M059J (cell line): ENCODE measurements around the gene SMAD1. TPM values are rescaled to one million over a fixed set of nuclear protein-coding genes. Genes with fewer than 3 reads are reported as not detected.
"Not testable (repeated sequence)": the region's sequence is repeated elsewhere in the genome, so short reads cannot be mapped to it uniquely, and the experiment has no call there.

Experiments
- DNase-seq: peaks from one replicate; pipeline ENCODE4 v3.0.0-alpha.2; 2012; ENCODE audit warnings: low read depth
- total RNA-seq: library from RNA; depleted of rRNA; stranded (reverse); fragments of >200 nt; shearing (Covaris generic); gene quantifications from 2 replicates; pipeline ENCODE4 v1.2.3, GENCODE V29; 2014; rRNA removed

The SMAD1 gene
- total RNA-seq, 1 experiment from 2014 or later, result 10.9 TPM

DNA sequence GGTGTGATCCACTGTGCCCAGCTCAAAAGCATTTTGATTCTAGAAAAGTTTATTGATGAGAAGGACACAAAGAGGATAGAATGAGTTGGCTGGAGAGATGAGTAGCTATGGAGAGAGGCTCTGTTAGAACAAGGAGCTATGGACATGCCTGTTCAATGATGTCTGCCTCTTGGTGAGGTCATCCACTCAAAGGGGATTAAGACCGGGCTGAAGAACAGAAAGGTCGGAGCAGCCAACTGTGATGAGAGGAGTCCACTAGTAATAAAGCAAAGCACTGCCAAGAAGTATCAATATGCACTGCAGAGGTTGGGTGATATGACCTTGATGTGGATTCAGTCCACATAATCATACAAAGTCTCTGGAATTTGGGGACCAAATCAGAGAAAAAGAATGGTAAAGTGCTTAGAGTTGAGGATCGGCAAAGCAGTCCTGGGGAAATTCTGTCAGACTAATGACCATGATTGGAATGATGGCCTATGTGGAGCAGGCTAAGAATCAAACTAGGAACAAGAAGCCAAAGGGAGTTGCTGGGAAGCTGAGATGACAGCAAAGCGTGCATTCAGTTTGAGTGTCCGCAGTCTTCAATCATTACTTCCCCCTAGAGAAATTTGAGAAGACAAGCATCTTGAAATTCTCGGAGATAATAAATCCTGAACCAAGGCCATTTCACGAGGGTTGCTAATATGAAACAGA is 81.8 kb downstream of the SMAD1 start:
- DNase-seq, result no peak

DNA sequence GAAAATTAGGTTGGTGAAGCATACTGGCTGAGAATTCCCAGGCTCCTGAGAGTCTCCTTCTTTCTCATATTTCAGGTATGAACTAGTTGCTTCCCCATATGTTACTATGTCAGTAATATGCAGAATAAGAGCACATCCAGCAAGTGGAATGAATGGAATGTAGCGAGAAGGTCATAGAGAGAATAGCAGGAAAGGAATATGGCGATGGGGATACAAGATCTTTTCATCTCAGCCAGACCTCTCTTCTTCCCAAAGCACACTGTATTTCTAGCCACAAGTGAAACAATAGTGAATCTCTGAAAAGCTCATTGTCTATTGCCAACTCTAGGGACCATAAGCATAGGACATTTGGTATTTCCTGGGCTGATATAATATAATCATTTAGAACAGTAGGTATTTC is 82.9 kb downstream of the SMAD1 start:
- no peak for DNase-seq

DNA sequence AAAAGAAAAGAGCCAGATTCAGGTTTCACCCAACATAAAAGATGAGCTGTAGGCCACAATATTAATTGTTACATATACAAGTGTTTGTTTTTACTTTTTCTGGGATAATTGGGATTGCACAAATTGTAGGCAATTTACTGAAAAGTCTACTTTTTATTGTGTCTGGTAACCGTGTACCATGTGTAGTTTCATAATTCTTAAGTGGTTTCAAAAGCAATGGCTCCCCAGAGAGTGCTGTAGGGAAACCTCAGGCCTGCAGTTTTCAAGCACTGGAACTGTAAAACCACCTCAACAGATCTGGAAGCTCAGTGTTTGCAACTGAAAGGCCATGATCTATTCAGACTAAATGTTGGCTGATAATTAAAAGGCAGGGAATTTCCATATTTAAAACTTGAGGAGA is 83.7 kb downstream of the SMAD1 start:
- no peak for DNase-seq

DNA sequence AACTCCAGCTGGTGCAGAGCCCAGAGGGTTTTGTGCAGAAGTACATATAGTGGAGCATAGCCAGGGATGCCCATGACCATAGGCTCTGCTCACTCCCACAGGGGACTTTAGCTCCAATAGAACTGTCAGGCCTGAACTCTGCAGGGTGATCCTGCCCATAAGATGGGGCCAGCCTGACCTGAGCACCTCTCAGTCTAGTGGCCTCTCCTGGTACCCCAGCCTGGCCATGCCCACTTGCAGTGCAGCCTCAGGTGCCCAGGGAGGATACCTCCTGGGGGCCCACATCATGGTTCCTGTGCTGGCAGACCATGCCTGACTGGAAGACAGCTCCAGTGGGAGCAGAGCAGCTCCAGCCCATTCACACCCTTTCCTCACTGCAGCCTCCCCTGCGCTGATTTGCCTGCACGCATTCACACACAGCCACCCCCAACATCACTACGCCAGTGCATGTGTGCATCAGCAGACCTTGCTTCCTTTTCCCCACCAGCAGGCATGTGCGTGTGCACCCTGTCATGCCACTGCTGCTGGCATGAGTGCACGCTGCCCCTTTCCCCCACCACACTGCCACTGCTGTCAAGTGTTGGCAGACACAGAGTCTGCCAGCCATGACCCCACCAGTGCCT is 84.5 kb downstream of the SMAD1 start:
- DNase-seq, result no peak

DNA sequence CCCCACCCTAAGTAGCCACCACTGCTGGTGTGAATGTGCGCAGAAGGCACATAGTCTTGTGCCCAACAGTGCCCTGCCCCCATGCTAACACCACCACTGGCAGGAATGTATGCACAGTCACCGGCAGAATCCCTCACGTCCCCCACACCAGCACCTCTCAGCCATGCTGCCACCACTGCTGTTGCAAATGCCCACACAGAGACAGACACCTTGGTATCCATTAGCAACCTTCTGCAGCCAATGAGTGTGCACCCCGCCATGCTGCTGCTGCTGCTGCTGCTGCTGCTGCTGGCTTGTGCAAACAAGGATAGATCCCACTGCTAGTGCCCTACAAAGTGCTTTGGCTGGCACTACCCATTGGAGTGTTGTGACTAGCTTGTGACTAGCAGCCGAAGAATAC is 85.1 kb downstream of the SMAD1 start:
- no peak for DNase-seq

DNA sequence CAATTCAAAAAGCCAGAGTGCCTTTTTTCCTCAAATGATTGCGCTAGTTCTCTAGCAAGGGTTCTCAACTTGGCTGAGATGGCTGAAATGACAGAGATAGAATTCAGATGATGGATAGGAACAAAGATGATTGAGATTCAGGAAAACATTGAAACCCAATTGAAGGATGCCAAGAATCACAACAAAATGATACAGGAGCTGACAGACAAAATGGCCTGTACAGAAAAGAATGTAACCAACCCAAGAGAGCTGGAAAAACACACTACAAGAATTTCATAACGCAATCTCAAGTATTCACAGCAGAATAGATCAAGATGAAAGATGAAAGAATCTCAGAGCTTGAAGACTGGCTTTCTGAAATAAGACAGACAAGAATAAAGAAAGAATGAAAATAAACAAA is 85.9 kb downstream of the SMAD1 start:
- DNase-seq, result no peak

DNA sequence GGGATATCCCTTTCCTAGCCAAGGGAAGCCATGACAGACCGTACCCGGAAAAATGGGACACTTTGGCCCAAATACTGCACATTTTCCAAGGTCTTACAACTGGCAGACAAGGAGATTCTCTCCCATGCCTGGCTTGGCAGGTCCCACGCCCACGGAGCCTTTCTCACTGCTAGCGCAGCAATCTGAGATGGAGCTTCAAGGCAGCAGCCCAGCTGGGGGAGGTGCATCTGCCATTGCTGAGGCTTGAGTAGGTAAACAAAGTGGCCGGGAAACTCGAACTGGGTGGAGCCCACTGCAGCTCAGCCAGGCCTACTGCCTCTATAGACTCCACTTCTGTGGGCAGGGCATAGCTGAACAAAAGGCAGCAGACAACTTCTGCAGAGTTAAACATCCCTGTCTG is 92.9 kb downstream of the SMAD1 start:
- not testable (repeated sequence) for DNase-seq

DNA sequence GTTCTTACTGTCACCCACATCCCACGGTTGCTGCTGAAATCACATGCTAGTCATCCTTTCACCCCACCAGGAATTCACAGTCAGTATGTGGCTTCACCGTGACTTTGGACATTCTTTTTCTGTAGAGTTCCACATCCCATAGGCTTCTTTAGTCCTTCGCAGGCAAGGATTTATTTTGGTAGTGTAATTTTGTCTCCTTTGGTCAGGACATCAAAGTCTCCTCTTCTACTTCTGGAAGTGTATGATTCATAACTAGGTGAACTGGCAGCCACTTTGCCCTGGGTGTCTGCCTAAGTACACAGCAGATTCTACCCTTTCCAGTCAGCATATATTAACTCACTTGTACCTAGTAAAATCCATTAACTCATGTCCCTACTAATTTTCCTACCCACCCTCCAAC is 99.3 kb downstream of the SMAD1 start:
- no peak for DNase-seq

DNA sequence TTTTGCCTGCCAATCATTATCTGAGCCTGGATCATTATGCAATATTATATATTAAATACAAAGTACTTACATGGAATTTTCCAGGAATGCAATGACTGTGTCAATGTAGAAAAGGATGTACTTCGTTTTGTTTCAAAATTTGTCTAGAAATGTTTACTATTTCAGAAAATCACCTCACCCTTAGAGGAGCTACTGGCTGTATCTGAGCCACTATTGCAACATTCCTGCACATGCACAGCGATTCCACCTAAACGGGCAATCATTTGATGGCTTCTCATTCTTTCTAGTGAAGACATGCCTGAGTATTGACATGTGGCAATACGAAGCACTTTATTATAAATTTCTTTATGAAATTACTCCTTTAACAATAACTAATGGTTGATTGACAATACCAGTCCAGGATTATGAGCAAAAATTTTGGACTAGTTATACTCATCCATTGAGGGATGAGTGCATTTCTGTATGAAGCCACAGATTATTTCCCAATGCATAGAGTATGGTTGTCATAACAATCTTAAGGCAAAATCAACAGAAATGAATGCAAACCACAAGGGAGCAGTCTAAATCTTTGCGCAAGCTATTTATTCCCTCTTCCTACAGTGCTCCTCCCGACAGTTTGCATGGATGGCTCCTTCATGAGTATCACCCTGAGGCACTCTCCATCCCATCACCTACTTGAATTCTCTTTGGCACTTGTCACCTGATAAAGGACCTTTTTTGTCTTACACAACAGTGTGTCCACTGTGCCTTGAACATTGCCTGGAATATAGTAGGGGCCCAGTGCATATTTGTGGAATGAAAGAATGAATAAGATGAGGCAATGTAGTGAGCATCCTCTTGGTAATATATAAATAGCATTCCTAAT is 101.8 kb downstream of the SMAD1 start:
- no peak for DNase-seq

DNA sequence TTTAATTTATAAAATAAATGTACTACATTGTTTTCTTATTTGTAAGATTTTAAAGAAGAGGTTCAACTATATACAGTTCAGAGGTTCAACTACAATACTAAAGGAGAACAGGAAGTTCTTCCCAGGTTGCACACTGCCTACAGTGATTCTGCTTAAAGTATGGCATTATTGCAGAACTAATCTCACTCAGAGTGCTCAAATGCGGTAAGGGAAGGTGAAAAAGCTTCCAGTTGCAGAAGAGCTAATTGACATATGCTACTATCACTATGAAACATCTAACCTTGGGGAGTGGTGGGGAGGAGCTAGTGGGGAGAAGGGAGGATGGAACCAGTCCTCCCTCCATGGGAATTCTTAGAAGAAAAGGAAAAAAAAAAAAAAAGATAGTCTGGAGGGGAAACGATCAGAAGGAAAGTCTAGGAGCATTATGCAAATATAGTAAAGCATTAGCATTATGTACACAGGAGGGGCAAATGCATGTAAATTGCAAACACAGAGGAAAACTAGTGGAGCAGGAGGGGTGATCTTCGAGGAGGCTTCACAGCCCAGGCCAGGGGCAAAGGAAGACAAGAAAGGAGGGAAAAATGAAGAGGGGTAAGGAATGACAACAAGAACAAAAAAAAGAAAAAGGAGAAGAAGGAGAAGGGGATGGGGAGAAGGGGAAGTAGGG is 105.6 kb downstream of the SMAD1 start:
- DNase-seq, result no peak

DNA sequence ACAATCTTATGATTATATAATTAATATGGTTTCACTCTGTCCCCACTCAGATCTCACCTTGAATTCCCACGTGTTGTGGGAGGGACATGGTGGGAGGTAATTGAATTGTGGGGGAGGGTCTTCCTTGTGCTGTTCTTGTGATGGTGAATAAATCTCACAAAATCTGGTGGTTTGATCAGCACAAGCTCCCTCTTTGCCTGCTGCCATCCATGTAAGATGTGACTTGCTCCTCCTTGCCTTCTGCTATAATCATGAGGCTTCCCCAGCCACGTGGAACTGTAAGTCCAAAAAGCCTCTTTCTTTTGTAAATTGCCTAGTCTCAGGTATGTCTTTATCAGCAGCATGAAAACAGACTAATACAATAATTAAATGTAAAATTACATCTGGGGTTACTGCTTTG is 107.7 kb downstream of the SMAD1 start:
- not testable (repeated sequence) for DNase-seq

DNA sequence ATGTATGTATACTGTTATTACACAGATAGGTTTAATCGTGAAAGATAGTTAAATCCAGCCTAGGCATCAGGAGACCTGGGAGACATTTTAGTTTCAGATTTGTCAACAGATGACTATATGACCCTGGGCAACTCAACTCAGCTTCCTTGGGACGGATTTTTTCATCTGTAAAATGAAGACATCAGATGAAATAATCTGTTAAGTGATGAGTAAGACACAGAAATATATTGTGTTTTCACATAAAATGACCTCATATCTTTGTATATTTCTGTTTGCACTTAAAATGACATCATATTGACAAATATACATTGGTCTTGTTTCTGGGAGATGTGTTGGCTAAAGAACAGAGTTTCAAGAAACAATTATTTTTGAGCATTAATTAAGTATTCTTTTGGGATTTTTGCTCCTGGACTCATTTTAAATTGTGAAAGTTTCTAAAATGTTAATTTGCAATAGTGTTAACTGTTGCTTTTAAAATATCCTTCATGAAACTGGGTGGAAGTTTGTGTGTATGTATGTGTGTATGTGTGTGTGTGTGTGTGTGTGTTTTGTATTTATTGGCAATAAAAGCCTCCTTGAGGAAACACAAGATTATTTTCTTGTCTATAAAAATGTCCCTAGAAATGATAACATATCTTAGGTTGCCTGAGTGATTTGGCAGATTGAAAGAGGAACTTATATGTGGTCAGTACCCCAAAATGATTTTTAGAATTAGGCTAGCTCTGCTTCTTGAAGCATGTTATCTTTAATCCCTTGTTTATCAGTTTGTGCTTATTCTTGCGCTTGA is 108.5 kb downstream of the SMAD1 start:
- no peak for DNase-seq

DNA sequence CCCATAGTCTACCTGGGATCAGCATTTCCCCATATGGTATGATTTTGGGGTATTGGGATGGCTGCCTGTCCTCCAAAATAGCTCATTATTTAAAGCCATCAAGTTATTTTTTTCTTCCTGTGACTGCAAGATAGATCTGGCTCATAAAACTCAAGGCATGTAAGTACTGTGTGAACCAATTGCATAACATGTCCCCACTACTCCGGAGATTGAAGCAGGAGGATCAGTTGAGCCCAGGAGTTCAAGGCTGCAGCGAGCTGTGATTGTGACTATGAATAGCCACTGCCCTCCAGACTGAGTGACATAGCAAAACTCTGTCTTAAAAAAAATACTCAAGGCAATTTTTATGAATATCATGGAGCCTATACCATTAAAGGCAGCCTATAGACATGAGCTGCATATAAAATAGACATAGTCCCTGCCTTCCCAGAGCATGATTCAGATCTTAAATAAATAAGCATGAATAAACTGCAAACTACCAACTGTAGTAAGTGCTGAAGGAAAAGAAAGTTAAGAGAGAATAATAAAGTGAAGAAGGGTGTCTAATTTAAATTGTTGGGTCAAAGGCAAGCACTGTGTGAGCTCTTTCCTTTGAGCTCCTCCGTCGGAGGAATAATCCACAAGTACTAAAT is 120.6 kb downstream of the SMAD1 start:
- DNase-seq, result no peak

DNA sequence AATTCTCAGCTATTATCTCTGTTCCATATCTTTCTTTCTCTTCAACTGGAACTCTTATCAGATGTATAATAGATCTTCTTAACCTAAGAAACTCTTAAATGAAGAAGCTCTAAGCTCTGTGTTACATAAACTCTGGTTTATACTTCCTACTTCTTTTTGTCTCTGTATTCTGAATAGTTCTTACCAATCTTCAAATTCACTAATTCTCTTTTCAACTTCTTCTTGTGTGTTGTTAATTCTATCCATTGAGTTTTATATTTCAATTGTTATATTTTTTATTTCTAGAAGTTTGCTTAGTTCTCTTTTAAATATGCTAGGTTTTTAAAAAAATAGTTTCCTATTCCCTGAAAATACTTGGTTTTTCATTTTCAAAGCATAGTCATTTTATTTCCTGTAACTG is 124.3 kb downstream of the SMAD1 start:
- no peak for DNase-seq

Other genes with a start within 250 kb of the SMAD1 start
- gene MMAA, start 137.5 kb downstream of the SMAD1 start, total RNA-seq, result 0.99 and 1.3 TPM in 2 replicates
- gene C4orf51, start 198.3 kb downstream of the SMAD1 start, total RNA-seq, result not detected in 2 replicates